OCI-LY7 (cell line): ENCODE measurements around the gene FITM1. TPM values are rescaled to one million over a fixed set of nuclear protein-coding genes. Genes with fewer than 3 reads are reported as not detected.

Experiments used
- BruUV-seq: library from RNA; stranded (reverse); fragments of 400-500 nt; replicated peaks from 2 replicates; lab custom pipeline; 2021; lab: Mats Ljungman, UMichigan
- CTCF ChIA-PET: fragments of 300-600 bp; sonication (Branson Sonifier 250); formaldehyde crosslinking; loops from one replicate; lab custom pipeline; 2022; ENCODE audit warnings: antibody characterized with exemption; ENCODE audit not compliant: unreplicated experiment; lab: Charles Lee
- POLR2A ChIA-PET: fragments of 300-600 bp; sonication (Branson Sonifier 250); formaldehyde crosslinking; loops from one replicate; lab custom pipeline; 2022; ENCODE audit warnings: antibody characterized with exemption; lab: Charles Lee
- DNase-seq: peaks from one replicate; pipeline ENCODE4 v3.0.0-alpha.2; 2015; ENCODE audit warnings: low spot score
- H2AFZ ChIP-seq: fragments of 200-600 bp; sonication (generic), shearing (Covaris generic); 2 replicates; pipeline ENCODE4 v1.6.1; 2014; ENCODE audit warnings: mild to moderate bottlenecking, antibody characterized with exemption, low read length, moderate library complexity
- H3K27ac ChIP-seq: fragments of 200-600 bp; sonication (generic); 2 replicates; pipeline ENCODE4 v1.5.1; 2014; ENCODE audit warnings: mixed run types, low read depth, mild to moderate bottlenecking, moderate library complexity, low read length, inconsistent platforms; ENCODE audit not compliant: poor library complexity, severe bottlenecking
- H3K36me3 ChIP-seq: fragments of 200-600 bp; sonication (generic); 2 replicates; pipeline ENCODE4 v1.6.1; 2014; ENCODE audit warnings: mild to moderate bottlenecking, antibody characterized with exemption, low read length, moderate library complexity, mixed read lengths; ENCODE audit not compliant: insufficient read depth
- H3K4me1 ChIP-seq: fragments of 200-600 bp; sonication (generic); 2 replicates; pipeline ENCODE4 v1.5.1; 2014; ENCODE audit warnings: mild to moderate bottlenecking, low read length; ENCODE audit not compliant: insufficient read depth, poor library complexity, severe bottlenecking
- H3K4me2 ChIP-seq: fragments of 200-600 bp; sonication (generic); 2 replicates; pipeline ENCODE4 v1.6.1; 2014; ENCODE audit warnings: mild to moderate bottlenecking, low read length
- H3K4me3 ChIP-seq: fragments of 200-600 bp; sonication (generic); 2 replicates; pipeline ENCODE4 v1.5.1; 2014; ENCODE audit warnings: mild to moderate bottlenecking, low read depth, low read length; ENCODE audit not compliant: poor library complexity, severe bottlenecking
- H3K79me2 ChIP-seq: fragments of 200-600 bp; sonication (generic); 2 replicates; pipeline ENCODE4 v1.6.1; 2016; ENCODE audit warnings: low read depth, mild to moderate bottlenecking, low read length, moderate library complexity, mixed read lengths; ENCODE audit not compliant: insufficient read depth
- H3K9me2 ChIP-seq: fragments of 200-600 bp; sonication (generic); 2 replicates; pipeline ENCODE4 v1.6.1; 2016; ENCODE audit warnings: mild to moderate bottlenecking, low read length, mixed read lengths; ENCODE audit not compliant: insufficient read depth
- H3K9me3 ChIP-seq: fragments of 200-600 bp; sonication (generic); 2 replicates; pipeline ENCODE4 v1.6.1; 2014; ENCODE audit warnings: mild to moderate bottlenecking, mixed run types, low read length, mixed read lengths
- H4K20me1 ChIP-seq: fragments of 200-600 bp; sonication (generic); 2 replicates; pipeline ENCODE4 v1.6.1; 2014; ENCODE audit warnings: mild to moderate bottlenecking, antibody characterized with exemption, low read length, moderate library complexity, mixed read lengths; ENCODE audit not compliant: insufficient read depth
- CTCF ChIP-seq: fragments of 200-600 bp; sonication (generic); conservative IDR thresholded peaks from 2 replicates; pipeline ENCODE4 v1.5.1; 2014; ENCODE audit warnings: mild to moderate bottlenecking, antibody characterized with exemption, low read length, moderate library complexity, mixed read lengths
- EZH2phosphoT487 ChIP-seq: fragments of 200-600 bp; sonication (generic); IDR thresholded peaks from 2 replicates; pipeline ENCODE4 v1.6.1; 2018; ENCODE audit warnings: low read depth, borderline replicate concordance, mild to moderate bottlenecking, mixed run types, antibody characterized with exemption, low read length, moderate library complexity, mixed read lengths
- intact Hi-C: fragments of 100-400 bp; cut with micrococcal nuclease; formaldehyde crosslinking; loops from one replicate; pipeline ENCODE4 v1.10.0; 2022; ENCODE audit not compliant: unreplicated experiment
- total RNA-seq, 2 experiments: library from RNA; depleted of rRNA in 1 of 2; stranded (reverse); fragments of >200 nt in 1 of 2; shearing (Covaris generic) in 1 of 2; gene quantifications; 2 replicates each; pipeline ENCODE4 v1.2.3, GENCODE V29; 2014 to 2022

The FITM1 gene
- total RNA-seq, 2 experiments from 2014 or later, result 0.28 to 0.97 TPM

DNA sequence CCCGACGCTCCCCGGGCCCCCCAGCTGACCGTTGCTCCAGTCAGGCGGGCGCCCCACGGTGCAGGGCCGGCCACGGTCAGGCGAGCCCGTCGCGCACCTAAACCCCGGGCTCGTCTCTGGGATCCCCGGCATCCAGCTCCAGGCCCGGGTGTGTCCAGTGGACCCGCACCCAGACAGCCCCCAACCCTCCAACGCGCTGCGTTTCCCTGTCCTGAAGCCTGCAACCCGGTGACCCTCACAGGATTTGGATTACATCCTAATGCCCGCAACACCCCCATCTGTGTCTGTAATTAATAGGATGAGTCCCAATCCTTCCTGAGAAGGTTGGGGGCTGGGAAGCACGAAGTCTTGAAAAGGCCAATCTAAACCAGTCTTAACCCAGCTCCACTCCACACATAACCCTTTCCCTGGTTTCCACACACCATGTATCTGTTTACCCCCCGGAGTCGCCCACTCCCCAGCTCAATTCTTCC lies 48.7 kb upstream of the FITM1 start:
- POLR2A ChIA-PET, result interaction anchor here (0.6 to 3.9 kb wide), 7 partner anchors 12 to 1055 kb away, joined by 3 to 40 read pairs (median 4); partner anchors contain the start of genes DCAF11, NRL, PCK2 and TINF2
- Histone ChIP-seq H3K4me1 (peaks cover 24% of the 10 kb centered on the region), H3K36me3 (no peaks in the 10 kb centered on the region), H3K79me2 (no peaks in the 10 kb centered on the region), H3K4me2 (peak overlapping the region; percentile 72), H3K9me3 (no peaks in the 10 kb centered on the region), H3K9me2 (no peaks in the 10 kb centered on the region), H3K4me3 (peak overlapping the region; percentile 71), H3K27ac (no peak overlapping the region), H2AFZ (peak overlapping the region; percentile 77; the same call in 1 of the 2 replicates), H4K20me1 (no peaks in the 10 kb centered on the region)
- CTCF ChIA-PET, result interaction anchor here (0.6 to 1.7 kb wide), 2 partner anchors 27 to 370 kb away, joined by 3 to 6 read pairs; no protein-coding TSS in a partner anchor
- no peak for DNase-seq
- intact Hi-C loops, result no loop called here
- TF ChIP-seq EZH2phosphoT487 (no peak), CTCF (no peak)
- BruUV-seq, result no TSS peak

DNA sequence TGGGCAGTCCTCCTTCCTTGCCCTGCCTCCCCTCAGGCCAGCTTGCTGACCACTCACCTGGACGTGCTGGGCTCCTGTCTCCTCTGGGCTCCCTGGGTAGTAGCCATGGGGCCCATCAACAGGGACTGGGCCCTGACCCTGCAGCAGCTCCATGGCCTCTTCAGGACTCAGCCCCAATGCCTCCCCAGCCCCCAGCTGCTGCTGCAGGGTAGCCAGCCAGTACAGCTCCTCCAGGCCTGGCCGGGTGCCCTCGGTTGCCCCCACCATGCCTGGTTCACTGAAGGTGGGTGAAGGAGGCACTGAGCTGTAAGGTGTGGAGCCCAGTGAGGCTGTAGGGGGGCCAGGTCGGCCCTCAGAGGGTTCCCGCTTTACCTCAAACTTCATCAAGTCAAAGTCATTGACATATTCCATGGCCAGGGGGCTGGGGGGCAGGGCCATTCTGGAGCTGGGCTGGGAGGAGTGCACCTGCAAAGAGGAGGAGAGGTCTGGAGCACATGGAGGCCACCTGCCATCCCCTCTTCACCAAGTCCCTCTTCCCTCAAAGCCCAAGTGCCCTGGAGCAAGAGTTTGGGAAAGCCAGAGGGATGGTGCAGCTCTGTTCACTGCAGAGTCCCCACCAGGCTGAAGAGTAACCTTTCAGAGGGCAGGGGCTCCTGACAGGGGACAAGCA lies 47.9 kb upstream of the FITM1 start:
- Histone ChIP-seq H3K9me3 (no peaks in the 10 kb centered on the region), H4K20me1 (no peaks in the 10 kb centered on the region), H2AFZ (no peak overlapping the region), H3K79me2 (no peaks in the 10 kb centered on the region), H3K4me2 (no peak overlapping the region), H3K27ac (no peak overlapping the region), H3K9me2 (no peaks in the 10 kb centered on the region), H3K4me3 (no peak overlapping the region), H3K36me3 (no peaks in the 10 kb centered on the region), H3K4me1 (peaks cover 24% of the 10 kb centered on the region)
- DNase-seq, result no peak
- ChIA-PET CTCF (no interaction called here), POLR2A (interaction anchor here (0.6 to 3.9 kb wide), 4 partner anchors 12 to 693 kb away, joined by 3 to 40 read pairs (median 4); partner anchors contain the start of gene PCK2)
- no TSS peak for BruUV-seq
- intact Hi-C loops, result no loop called here
- TF ChIP-seq EZH2phosphoT487 (no peak), CTCF (no peak)

DNA sequence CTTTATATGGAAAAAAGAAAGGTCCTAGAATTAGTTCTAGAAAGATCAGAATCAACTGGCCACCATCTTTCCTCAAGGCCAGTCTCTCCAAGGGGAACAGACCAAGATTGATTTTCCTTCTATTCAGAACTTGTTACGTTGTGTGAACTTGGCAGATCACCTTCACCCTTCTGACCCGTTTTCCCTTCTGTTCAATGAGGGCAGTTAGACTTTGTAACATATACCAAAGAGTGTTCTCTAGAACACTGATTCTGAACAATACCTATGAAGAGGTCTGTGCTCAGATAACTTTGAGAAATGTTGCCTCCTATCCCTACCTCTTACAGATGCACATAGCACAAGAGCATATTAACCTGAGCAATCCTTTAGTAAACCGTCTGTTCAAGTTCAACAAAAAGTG lies 47.0 kb upstream of the FITM1 start:
- H3K79me2 ChIP-seq, result no peaks in the 10 kb centered on the region
- no peak overlapping the region for H3K4me2 ChIP-seq
- H4K20me1 ChIP-seq, result no peaks in the 10 kb centered on the region
- H3K36me3 ChIP-seq, result no peaks in the 10 kb centered on the region
- no peak for DNase-seq
- TF ChIP-seq EZH2phosphoT487, result no peak
- TF ChIP-seq CTCF, result no peak
- no TSS peak for BruUV-seq
- H3K4me1 ChIP-seq, result peaks cover 24% of the 10 kb centered on the region
- no peak overlapping the region for H2AFZ ChIP-seq
- H3K9me3 ChIP-seq, result no peaks in the 10 kb centered on the region
- H3K27ac ChIP-seq, result no peak overlapping the region
- no peaks in the 10 kb centered on the region for H3K9me2 ChIP-seq
- no peak overlapping the region for H3K4me3 ChIP-seq
- CTCF ChIA-PET, result no interaction called here
- POLR2A ChIA-PET, result interaction anchor here (1.9 kb wide), 1 partner anchor 17 kb away, joined by 4 read pairs; no protein-coding TSS in a partner anchor
- intact Hi-C loops, result no loop called here
